Tibial artery (tissue), 4 donors: Measurements from ENCODE around the gene NOD1.
A peak's percentile ranks its signal among the peaks of the same experiment; 100 is the strongest.

Experiments
- DNase-seq, 2 donors: peaks; one replicate each; pipeline ENCODE4 v3.0.0-alpha.2; 2019
- H3K27ac ChIP-seq, 2 donors: fragments of 200-600 bp; sonication (generic) in 1 of 2; 1 replicate in 1 of 2; 2 replicates in 1 of 2; pipeline ENCODE4 v1.5.1; 2018 to 2019; ENCODE audit warnings: mild to moderate bottlenecking in 1 of 2
- H3K27me3 ChIP-seq, 2 donors: fragments of 200-600 bp; sonication (generic) in 1 of 2; one replicate each; pipeline versions ENCODE4 v1.5.1 to v1.6.0; 2016 to 2019
- H3K36me3 ChIP-seq, 3 donors: fragments of 200-600 bp; sonication (generic) in 2 of 3; one replicate each; pipeline ENCODE4 v1.5.1; 2016 to 2019; ENCODE audit warnings: mild to moderate bottlenecking in 2 of 3
- H3K4me1 ChIP-seq, 4 donors: fragments of 200-600 bp; sonication (generic) in 2 of 4; 1 replicate in 3 of 4; 2 replicates in 1 of 4; pipeline ENCODE4 v1.5.1; 2016 to 2019
- H3K4me3 ChIP-seq, 2 donors: fragments of 200-600 bp; sonication (generic) in 1 of 2; 1 replicate in 1 of 2; 2 replicates in 1 of 2; pipeline ENCODE4 v1.5.1; 2018 to 2019; ENCODE audit warnings: mild to moderate bottlenecking in 2 of 2
- H3K9me3 ChIP-seq, 3 donors: fragments of 200-600 bp; sonication (generic) in 1 of 3; one replicate each; pipeline ENCODE4 v1.5.1; 2016 to 2019
- intact Hi-C: fragments of 100-400 bp; cut with DNase I; formaldehyde crosslinking; loops from one replicate; pipeline ENCODE4 v1.15.0; 2023; ENCODE audit warnings: low total_unique reads
- TF ChIP-seq, protein P1 (sequence below), 2 experiments: fragments of 200-600 bp in 1 of 2; fragments of 450-650 bp in 1 of 2; IDR thresholded peaks; one replicate each; pipeline ENCODE4 v1.5.1; 2017 to 2019; ENCODE audit warnings: antibody characterized with exemption in 2 of 2, mild to moderate bottlenecking in 1 of 2, moderate library complexity in 1 of 2

The NOD1 gene

DNA sequence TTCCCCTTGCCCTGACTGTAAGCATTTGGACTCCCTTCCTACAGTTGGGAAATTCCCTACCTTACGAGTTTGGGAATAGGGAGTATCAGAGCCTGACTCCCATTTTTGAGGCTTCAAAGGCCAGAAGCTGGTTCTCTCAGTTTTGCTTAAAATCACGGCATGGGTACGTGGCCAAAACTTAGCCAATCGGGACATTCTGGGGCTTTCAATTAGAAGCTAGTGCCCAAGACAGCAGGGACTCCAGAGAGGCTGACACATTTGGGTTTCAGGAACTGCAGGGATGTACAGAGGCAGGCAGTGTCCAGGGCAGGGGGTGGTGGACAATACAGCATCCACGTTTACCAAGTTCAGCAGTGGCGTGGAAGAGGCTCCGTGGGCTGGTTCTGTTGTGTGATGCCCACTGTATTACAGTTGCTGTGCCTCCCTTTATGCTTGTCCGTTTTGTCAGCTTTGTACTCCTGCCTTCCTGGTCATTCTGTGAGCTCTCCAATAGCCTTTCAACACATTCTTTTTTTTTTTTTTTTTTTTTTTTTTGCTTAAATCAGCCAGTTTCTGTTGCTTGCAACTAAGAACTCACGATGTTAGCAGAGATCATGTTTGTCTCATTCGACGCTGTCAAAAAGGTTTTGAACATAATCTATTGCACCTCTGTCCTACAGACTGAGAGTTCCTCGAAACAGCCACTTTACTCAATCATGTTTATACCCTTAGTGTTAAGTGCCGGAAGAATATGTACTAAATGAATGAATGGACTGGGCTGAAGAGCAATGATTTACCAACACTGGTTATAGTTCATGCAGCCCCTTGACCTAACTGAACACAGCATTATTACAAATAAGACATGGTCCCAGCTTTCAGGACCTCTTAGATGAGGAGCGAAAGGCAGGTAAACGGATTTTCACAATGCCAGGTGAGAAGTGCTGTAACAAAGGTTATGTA, 25.0 kb upstream of the NOD1 start:
- Histone ChIP-seq H3K4me3 (peak overlapping the region; percentile 68 to 82), H3K36me3 (no peaks in the 10 kb centered on the region), H3K27me3 (no peaks in the 10 kb centered on the region), H3K27ac (peak overlapping the region; percentile 94 to 98), H3K4me1 (peaks cover 0 to 25% (median 13%) of the 10 kb centered on the region in 4 donors), H3K9me3 (no peaks in the 10 kb centered on the region)
- no peak for DNase-seq
- intact Hi-C loops: loop anchor here (10.0 kb wide), 2 partner anchors 79 to 339 kb away; no protein-coding TSS in a partner anchor
- TF ChIP-seq, protein P1, sequence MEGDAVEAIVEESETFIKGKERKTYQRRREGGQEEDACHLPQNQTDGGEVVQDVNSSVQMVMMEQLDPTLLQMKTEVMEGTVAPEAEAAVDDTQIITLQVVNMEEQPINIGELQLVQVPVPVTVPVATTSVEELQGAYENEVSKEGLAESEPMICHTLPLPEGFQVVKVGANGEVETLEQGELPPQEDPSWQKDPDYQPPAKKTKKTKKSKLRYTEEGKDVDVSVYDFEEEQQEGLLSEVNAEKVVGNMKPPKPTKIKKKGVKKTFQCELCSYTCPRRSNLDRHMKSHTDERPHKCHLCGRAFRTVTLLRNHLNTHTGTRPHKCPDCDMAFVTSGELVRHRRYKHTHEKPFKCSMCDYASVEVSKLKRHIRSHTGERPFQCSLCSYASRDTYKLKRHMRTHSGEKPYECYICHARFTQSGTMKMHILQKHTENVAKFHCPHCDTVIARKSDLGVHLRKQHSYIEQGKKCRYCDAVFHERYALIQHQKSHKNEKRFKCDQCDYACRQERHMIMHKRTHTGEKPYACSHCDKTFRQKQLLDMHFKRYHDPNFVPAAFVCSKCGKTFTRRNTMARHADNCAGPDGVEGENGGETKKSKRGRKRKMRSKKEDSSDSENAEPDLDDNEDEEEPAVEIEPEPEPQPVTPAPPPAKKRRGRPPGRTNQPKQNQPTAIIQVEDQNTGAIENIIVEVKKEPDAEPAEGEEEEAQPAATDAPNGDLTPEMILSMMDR (IDR thresholded peaks at IDR 0.05): no peak

DNA sequence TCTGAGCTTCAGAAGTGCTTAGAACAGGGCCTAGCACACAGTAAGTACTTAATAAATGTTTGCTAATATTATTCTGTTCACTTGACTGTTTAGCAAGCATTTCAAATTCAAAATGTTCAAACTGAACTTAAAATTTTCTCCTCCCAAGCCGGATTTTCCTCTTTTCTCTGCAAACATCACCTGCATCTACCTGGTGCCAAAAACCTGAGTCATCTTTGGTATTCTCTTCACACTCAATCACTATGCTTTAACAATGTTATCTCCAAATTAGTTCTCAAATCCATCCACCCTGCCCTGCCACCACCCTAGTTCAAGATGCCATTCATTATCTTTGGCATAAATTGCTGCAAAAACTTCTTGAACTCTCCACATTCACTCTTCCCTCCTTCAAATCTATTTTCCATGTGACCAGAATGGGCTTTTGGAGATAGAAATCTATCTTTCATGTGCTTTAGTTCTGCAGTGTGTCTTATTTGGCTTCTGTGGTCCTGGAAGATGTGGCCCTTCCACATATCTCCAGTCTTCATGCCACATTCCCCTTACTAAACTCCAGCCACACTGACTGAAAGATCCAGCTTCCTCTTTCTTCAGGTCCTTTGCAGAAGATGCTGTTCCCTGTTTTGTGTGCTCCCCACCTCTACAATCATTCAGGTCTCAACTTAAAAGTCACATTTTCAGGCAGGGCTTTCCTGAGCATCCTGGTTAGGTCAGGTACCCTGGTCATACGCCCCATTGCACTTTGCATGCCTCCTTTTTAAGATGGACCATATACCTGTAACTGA, 24.1 kb upstream of the NOD1 start:
- Histone ChIP-seq H3K27ac (no peak overlapping the region), H3K27me3 (no peaks in the 10 kb centered on the region), H3K4me1 (peaks cover 0 to 25% (median 13%) of the 10 kb centered on the region in 4 donors), H3K9me3 (no peaks in the 10 kb centered on the region), H3K36me3 (no peaks in the 10 kb centered on the region), H3K4me3 (no peak overlapping the region)
- DNase-seq: no peak
- TF ChIP-seq, protein P1 (IDR thresholded peaks at IDR 0.05): no peak
- intact Hi-C loops: loop anchor here (10.0 kb wide), 2 partner anchors 78 to 338 kb away; no protein-coding TSS in a partner anchor

DNA sequence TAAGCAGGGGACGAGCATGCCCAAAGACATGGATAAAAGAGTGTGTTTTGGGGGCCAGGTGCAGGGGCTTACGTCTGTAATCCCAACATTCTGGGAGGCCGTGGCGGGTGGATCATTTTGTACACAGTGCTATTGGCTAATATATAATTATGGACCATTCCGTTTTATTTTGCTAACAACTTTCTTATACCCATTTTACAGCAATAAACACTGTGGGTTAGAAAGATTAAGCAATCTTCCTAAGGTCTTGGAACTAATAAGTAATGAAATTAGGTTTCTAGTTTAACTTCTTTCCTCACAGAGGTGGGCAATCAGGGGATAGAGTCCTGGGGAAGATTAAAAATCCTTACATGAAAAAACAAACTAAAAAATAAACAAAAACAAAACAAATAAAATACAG, 22.7 kb upstream of the NOD1 start:
- no peaks in the 10 kb centered on the region for H3K9me3 ChIP-seq
- H3K27ac ChIP-seq: no peak overlapping the region
- DNase-seq: no peak
- TF ChIP-seq, protein P1 (IDR thresholded peaks at IDR 0.05): no peak
- no peak overlapping the region for H3K4me3 ChIP-seq
- H3K4me1 ChIP-seq: peaks cover 0 to 25% (median 13%) of the 10 kb centered on the region in 4 donors
- intact Hi-C loops: loop anchor here (10.0 kb wide), 2 partner anchors 76 to 336 kb away; no protein-coding TSS in a partner anchor
- H3K27me3 ChIP-seq: no peaks in the 10 kb centered on the region
- peaks cover 0 to 9% (median 8%) of the 10 kb centered on the region in 3 donors for H3K36me3 ChIP-seq

DNA sequence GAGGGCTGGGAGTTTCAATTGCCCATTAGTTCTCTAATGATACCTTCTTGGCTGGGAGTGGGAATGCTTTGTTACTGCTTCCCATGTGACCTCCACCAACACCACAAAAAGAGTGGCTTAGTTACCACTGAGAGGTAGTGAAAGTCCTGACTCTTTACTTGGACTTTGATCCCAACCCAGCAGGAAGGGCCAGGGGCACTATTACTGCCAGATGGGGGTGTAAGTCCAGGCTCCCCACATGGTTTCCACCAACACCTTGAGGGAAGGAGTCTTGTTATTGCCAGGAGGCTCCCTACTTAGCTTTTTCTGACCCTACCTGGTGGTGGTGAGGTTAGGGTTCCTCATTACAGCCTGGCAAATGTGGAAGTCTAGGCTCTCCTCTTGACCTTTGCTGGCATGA, 14.6 kb upstream of the NOD1 start:
- H3K4me3 ChIP-seq: no peak overlapping the region
- intact Hi-C loops: no loop called here
- no peaks in the 10 kb centered on the region for H3K9me3 ChIP-seq
- H3K4me1 ChIP-seq: no peaks in the 10 kb centered on the region
- TF ChIP-seq, protein P1 (IDR thresholded peaks at IDR 0.05): no peak
- peaks cover 0 to 9% (median 8%) of the 10 kb centered on the region in 3 donors for H3K36me3 ChIP-seq
- H3K27me3 ChIP-seq: no peaks in the 10 kb centered on the region
- DNase-seq: no peak
- no peak overlapping the region for H3K27ac ChIP-seq

DNA sequence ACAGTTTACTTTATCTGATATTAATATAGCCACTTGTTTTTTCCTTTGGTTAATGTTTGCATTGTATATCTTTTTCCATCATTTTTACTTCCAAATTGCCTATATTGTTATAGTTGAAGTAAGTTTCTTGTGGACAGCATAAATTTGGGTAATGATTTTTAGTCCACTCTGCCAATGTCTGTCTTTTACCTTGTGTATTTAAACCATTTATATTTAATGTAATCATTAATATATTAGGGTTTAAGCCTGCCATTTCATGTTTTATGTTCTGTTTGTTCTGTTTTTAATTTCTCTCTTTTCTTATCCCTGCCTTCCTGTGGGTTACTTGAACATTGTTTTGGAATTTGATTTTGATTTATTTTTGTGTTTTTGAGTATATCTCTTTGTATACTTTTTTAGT, 12.8 kb upstream of the NOD1 start:
- intact Hi-C loops: no loop called here

More for the DNA sequence above, 12.8 kb upstream of the NOD1 start:
- DNase-seq: no peak
- H3K4me3 ChIP-seq: no peak overlapping the region
- TF ChIP-seq, protein P1 (IDR thresholded peaks at IDR 0.05): no peak
- H3K27me3 ChIP-seq: no peaks in the 10 kb centered on the region
- H3K4me1 ChIP-seq: no peaks in the 10 kb centered on the region
- peaks cover 0 to 1% (median 0%) of the 10 kb centered on the region in 3 donors for H3K36me3 ChIP-seq
- H3K27ac ChIP-seq: no peak overlapping the region
- no peaks in the 10 kb centered on the region for H3K9me3 ChIP-seq
